Neural progenitor cell (in vitro differentiated cells): ENCODE measurements around the gene GUCY1A2.

Experiments
- CTCF ChIP-seq: fragments of 200-600 bp; sonication (generic); IDR thresholded peaks from 2 replicates; pipeline ENCODE4 v1.5.1; 2017; ENCODE audit warnings: antibody characterized with exemption, mild to moderate bottlenecking
- EZH2phosphoT487 ChIP-seq: fragments of 200-600 bp; sonication (generic); IDR thresholded peaks from 2 replicates; pipeline ENCODE4 v1.6.1; 2017; ENCODE audit warnings: antibody characterized with exemption

GRCh38 chr11:106920899-106921509 lies 97.3 kb downstream of the GUCY1A2 start:
- no peak for TF ChIP-seq CTCF
- no peak for TF ChIP-seq EZH2phosphoT487
